ENCODE results near the gene ATG2B.
A peak's percentile ranks its signal among the peaks of the same experiment; 100 is the strongest.

The ATG2B gene

DNA sequence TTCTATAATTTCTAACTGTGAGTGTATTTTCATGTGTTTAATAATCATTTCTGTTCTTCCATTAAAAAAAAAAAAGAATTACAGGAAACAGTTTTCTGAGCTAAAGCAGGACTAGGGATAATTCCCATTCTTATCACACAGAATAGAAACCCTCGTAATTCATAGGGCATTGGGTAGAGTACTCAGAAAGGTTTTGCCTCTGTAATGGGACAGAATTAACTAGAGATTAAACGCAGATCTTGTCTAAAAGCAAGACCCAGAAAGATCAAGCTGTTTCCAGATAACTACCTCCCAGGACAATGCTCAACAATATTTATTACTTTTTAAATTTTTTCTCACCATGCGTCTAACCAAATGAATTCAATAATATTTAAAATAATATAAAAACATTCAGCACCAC is 10.4 kb upstream of the ATG2B start:
- Histone ChIP-seq H3K36me3 (ENCODE audit: insufficient read depth, low read length) (no peaks in the 10 kb centered on the region), H3K9ac (ENCODE audit: low read depth, low read length, poor library complexity, severe bottlenecking) (no peak overlapping the region), H3K4me1 (ENCODE audit: insufficient read depth, low read length, poor library complexity, severe bottlenecking) (peaks cover 3% of the 10 kb centered on the region), H3K9me2 (replicated peaks; ENCODE audit: low read depth, low read length) (no peaks in the 10 kb centered on the region), H3K79me2 (ENCODE audit: insufficient read depth, low read length) (peaks cover 38% of the 10 kb centered on the region), H4K20me1 (ENCODE audit: insufficient read depth, low read length, poor library complexity, severe bottlenecking) (peaks cover 3% of the 10 kb centered on the region), H3K4me2 (ENCODE audit: low read depth, low read length, poor library complexity, severe bottlenecking) (no peak overlapping the region), H2AFZ (ENCODE audit: low read length) (no peak overlapping the region), H3K4me3 (ENCODE audit: low read length, poor library complexity, severe bottlenecking) (no peak overlapping the region), H3K27me3 (ENCODE audit: insufficient read depth, low read length, poor library complexity, severe bottlenecking) (no peaks in the 10 kb centered on the region), H3F3A (ENCODE audit: low read depth) (no peaks in the 10 kb centered on the region), H3K9me3 (ENCODE audit: insufficient read depth, low read depth, low read length) (no peaks in the 10 kb centered on the region)
- no peak for TF ChIP-seq EZH2phosphoT487 (IDR thresholded peaks at IDR 0.05; ENCODE audit: borderline replicate concordance)
- TF ChIP-seq CTCF (conservative IDR thresholded peaks at IDR 0.05; ENCODE audit: low read length) = no peak

DNA sequence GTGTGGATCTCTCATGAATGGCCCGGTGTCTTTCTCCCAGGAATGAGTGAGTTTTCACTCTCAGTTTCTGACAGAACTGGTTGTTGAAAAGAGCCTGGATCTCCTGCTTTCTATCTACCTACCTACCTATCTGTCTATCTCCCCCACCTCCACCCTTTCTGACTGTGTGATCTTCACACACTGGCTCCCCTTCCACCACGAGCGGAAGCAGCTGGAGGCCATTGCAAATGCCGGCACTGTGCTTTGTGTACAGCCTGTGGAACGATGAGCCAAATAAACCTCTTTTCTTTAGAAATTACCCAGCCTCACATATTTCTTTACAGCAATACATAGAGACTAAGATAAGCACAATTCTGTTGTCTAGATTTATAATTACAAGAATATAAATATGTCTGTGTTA is 7.4 kb upstream of the ATG2B start:
- no peak overlapping the region for H3K4me2 ChIP-seq (ENCODE audit: low read depth, low read length, poor library complexity, severe bottlenecking)
- H3K9me2 ChIP-seq (replicated peaks; ENCODE audit: low read depth, low read length) = no peaks in the 10 kb centered on the region
- H3K4me1 ChIP-seq (ENCODE audit: insufficient read depth, low read length, poor library complexity, severe bottlenecking) = peaks cover 17% of the 10 kb centered on the region
- no peak overlapping the region for H2AFZ ChIP-seq (ENCODE audit: low read length)
- no peaks in the 10 kb centered on the region for H3K36me3 ChIP-seq (ENCODE audit: insufficient read depth, low read length)
- peaks cover 64% of the 10 kb centered on the region for H3K79me2 ChIP-seq (ENCODE audit: insufficient read depth, low read length)
- H3K9ac ChIP-seq (ENCODE audit: low read depth, low read length, poor library complexity, severe bottlenecking) = no peak overlapping the region
- H4K20me1 ChIP-seq (ENCODE audit: insufficient read depth, low read length, poor library complexity, severe bottlenecking) = peaks cover 26% of the 10 kb centered on the region
- H3K9me3 ChIP-seq (ENCODE audit: insufficient read depth, low read depth, low read length) = no peaks in the 10 kb centered on the region
- no peak overlapping the region for H3K4me3 ChIP-seq (ENCODE audit: low read length, poor library complexity, severe bottlenecking)
- no peaks in the 10 kb centered on the region for H3F3A ChIP-seq (ENCODE audit: low read depth)
- H3K27me3 ChIP-seq (ENCODE audit: insufficient read depth, low read length, poor library complexity, severe bottlenecking) = no peaks in the 10 kb centered on the region
- TF ChIP-seq EZH2phosphoT487 (IDR thresholded peaks at IDR 0.05; ENCODE audit: borderline replicate concordance) (no peak), CTCF (conservative IDR thresholded peaks at IDR 0.05; ENCODE audit: low read length) (no peak)

GRCh38 chr14:96368534-96368933 is 5.4 kb upstream of the ATG2B start:
- Histone ChIP-seq H3K9ac (ENCODE audit: low read depth, low read length, poor library complexity, severe bottlenecking) (no peak overlapping the region), H3K9me2 (replicated peaks; ENCODE audit: low read depth, low read length) (no peaks in the 10 kb centered on the region), H3K4me2 (ENCODE audit: low read depth, low read length, poor library complexity, severe bottlenecking) (peak overlapping the region; percentile 32), H4K20me1 (ENCODE audit: insufficient read depth, low read length, poor library complexity, severe bottlenecking) (peaks cover 43% of the 10 kb centered on the region), H2AFZ (ENCODE audit: low read length) (no peak overlapping the region), H3F3A (ENCODE audit: low read depth) (no peaks in the 10 kb centered on the region), H3K79me2 (ENCODE audit: insufficient read depth, low read length) (peaks cover 81% of the 10 kb centered on the region), H3K27me3 (ENCODE audit: insufficient read depth, low read length, poor library complexity, severe bottlenecking) (no peaks in the 10 kb centered on the region), H3K4me3 (ENCODE audit: low read length, poor library complexity, severe bottlenecking) (no peak overlapping the region), H3K4me1 (ENCODE audit: insufficient read depth, low read length, poor library complexity, severe bottlenecking) (peaks cover 30% of the 10 kb centered on the region), H3K9me3 (ENCODE audit: insufficient read depth, low read depth, low read length) (no peaks in the 10 kb centered on the region), H3K36me3 (ENCODE audit: insufficient read depth, low read length) (no peaks in the 10 kb centered on the region)
- no peak for TF ChIP-seq CTCF (conservative IDR thresholded peaks at IDR 0.05; ENCODE audit: low read length)
- TF ChIP-seq EZH2phosphoT487 (IDR thresholded peaks at IDR 0.05; ENCODE audit: borderline replicate concordance) = no peak

Measured in Loucy (cell line).